HG03025 (cell line): ENCODE data around the gene DENND1B.
"Not testable (repeated sequence)": the region's sequence is repeated elsewhere in the genome, so short reads cannot be mapped to it uniquely, and the experiment has no call there.

Experiments
- ATAC-seq: cut with Tn5 transposase; IDR thresholded peaks from one replicate; pipeline ENCODE4 v1.9.1; 2021; ENCODE audit warnings: mild to moderate bottlenecking, moderate library complexity; ENCODE audit not compliant: unreplicated experiment, low FRiP score

DENND1B gene

GRCh38 chr1:197752652-197753164, 22.6 kb downstream of the DENND1B start:
- ATAC-seq = not testable (repeated sequence)

GRCh38 chr1:197750366-197750765, 24.9 kb downstream of the DENND1B start:
- ATAC-seq = no peak

- no peak for ATAC-seq
These were observed 29.4 kb downstream of the DENND1B start for GRCh38 chr1:197745911-197746310.

GRCh38 chr1:197744979-197745378, 30.3 kb downstream of the DENND1B start:
- no peak for ATAC-seq

GRCh38 chr1:197743578-197743977, 31.7 kb downstream of the DENND1B start:
- no peak for ATAC-seq

GRCh38 chr1:197740992-197741391, 34.3 kb downstream of the DENND1B start:
- ATAC-seq = no peak

- ATAC-seq = no peak
These were observed 36.4 kb downstream of the DENND1B start for GRCh38 chr1:197738927-197739326.

GRCh38 chr1:197737916-197738315, 37.4 kb downstream of the DENND1B start:
- no peak for ATAC-seq

- no peak for ATAC-seq
These were observed 38.6 kb downstream of the DENND1B start for GRCh38 chr1:197736685-197737084.

GRCh38 chr1:197735461-197735860, 39.8 kb downstream of the DENND1B start:
- no peak for ATAC-seq

- ATAC-seq = no peak
These were observed 42.0 kb downstream of the DENND1B start for GRCh38 chr1:197733324-197733723.

GRCh38 chr1:197732187-197732586, 43.1 kb downstream of the DENND1B start:
- ATAC-seq = no peak

- ATAC-seq = no peak
These were observed 43.8 kb downstream of the DENND1B start for GRCh38 chr1:197731449-197731848.

GRCh38 chr1:197725976-197726375, 49.3 kb downstream of the DENND1B start:
- ATAC-seq = no peak

GRCh38 chr1:197725044-197725443, 50.2 kb downstream of the DENND1B start:
- no peak for ATAC-seq

- no peak for ATAC-seq
These were observed 59.5 kb downstream of the DENND1B start for GRCh38 chr1:197715806-197716205.

GRCh38 chr1:197706601-197707000, 68.7 kb downstream of the DENND1B start:
- no peak for ATAC-seq

GRCh38 chr1:197705941-197706340, 69.3 kb downstream of the DENND1B start:
- ATAC-seq = no peak

GRCh38 chr1:197700688-197701087, 74.6 kb downstream of the DENND1B start:
- not testable (repeated sequence) for ATAC-seq

GRCh38 chr1:197696372-197696771, 78.9 kb downstream of the DENND1B start:
- no peak for ATAC-seq

GRCh38 chr1:197695961-197696360, 79.3 kb downstream of the DENND1B start:
- ATAC-seq = no peak

GRCh38 chr1:197692965-197693364, 82.3 kb downstream of the DENND1B start:
- no peak for ATAC-seq

- no peak for ATAC-seq
These were observed 83.5 kb downstream of the DENND1B start for GRCh38 chr1:197691816-197692215.
